Spleen (tissue), 11 donors: ENCODE measurements around the gene SDC3. TPM values are rescaled to one million over a fixed set of nuclear protein-coding genes. Genes with fewer than 3 reads are reported as not detected.
"Not testable (repeated sequence)": the region's sequence is repeated elsewhere in the genome, so short reads cannot be mapped to it uniquely, and the experiment has no call there.

Source experiments
- DNase-seq: peaks from one replicate; pipeline ENCODE4 v3.0.0-alpha.2; 2020
- H3K27ac ChIP-seq, 8 donors: fragments of 200-600 bp; sonication (generic) in 7 of 8; 1 replicate in 4 of 8; 2 replicates in 4 of 8; pipeline versions ENCODE4 v1.5.0 to v1.8.0; 2016 to 2021; ENCODE audit warnings: inconsistent platforms in 4 of 8, mild to moderate bottlenecking in 4 of 8, moderate library complexity in 1 of 8
- H3K27me3 ChIP-seq, 7 donors: fragments of 200-600 bp; sonication (generic) in 6 of 7; replicated peaks in 1 of 7; 1 replicate in 4 of 7; 2 replicates in 3 of 7; pipeline versions ENCODE4 v1.5.0 to v1.8.0; 2016 to 2021; ENCODE audit warnings: inconsistent platforms in 3 of 7, mild to moderate bottlenecking in 1 of 7
- H3K36me3 ChIP-seq, 6 donors: fragments of 200-600 bp; sonication (generic) in 5 of 6; 1 replicate in 4 of 6; 2 replicates in 2 of 6; pipeline versions ENCODE4 v1.5.0 to v1.8.0; 2016 to 2021; ENCODE audit warnings: inconsistent platforms in 2 of 6
- H3K4me1 ChIP-seq, 6 donors: fragments of 200-600 bp; sonication (generic) in 5 of 6; 1 replicate in 3 of 6; 2 replicates in 3 of 6; pipeline versions ENCODE4 v1.5.0 to v1.8.0; 2016 to 2021; ENCODE audit warnings: inconsistent platforms in 3 of 6
- H3K4me3 ChIP-seq, 8 donors: fragments of 200-600 bp; sonication (generic) in 7 of 8; 1 replicate in 4 of 8; 2 replicates in 4 of 8; pipeline versions ENCODE4 v1.5.0 to v1.8.0; 2016 to 2021; ENCODE audit warnings: inconsistent platforms in 4 of 8, mild to moderate bottlenecking in 4 of 8, moderate library complexity in 2 of 8
- H3K9me3 ChIP-seq, 8 donors: fragments of 200-600 bp; sonication (generic) in 7 of 8; 1 replicate in 4 of 8; 2 replicates in 4 of 8; pipeline versions ENCODE4 v1.5.0 to v1.8.0; 2016 to 2021; ENCODE audit warnings: inconsistent platforms in 4 of 8
- POLR2A ChIP-seq, 3 donors: fragments of 450-650 bp; IDR thresholded peaks; one replicate each; pipeline ENCODE4 v1.5.1; 2017; ENCODE audit warnings: antibody characterized with exemption in 3 of 3, mild to moderate bottlenecking in 1 of 3
- POLR2AphosphoS5 ChIP-seq, 3 donors: sonication (generic); formaldehyde crosslinking; IDR thresholded peaks; one replicate each; pipeline ENCODE4 v1.5.1; 2017; ENCODE audit warnings: antibody characterized with exemption in 3 of 3
- WGBS, 5 donors: extraction: QIAGEN DNeasy Blood & Tissue Kit in 3 of 5; methylation state at CpG; one replicate each; pipeline versions ENCODE4 v1.1.5 to v1.1.7; 2013 to 2018; 5-methylcytosine and 5-hydroxymethylcytosine counted together
- intact Hi-C: fragments of 100-400 bp; cut with DNase I; formaldehyde crosslinking; loops from one replicate; pipeline ENCODE4 v1.15.0; 2023; ENCODE audit warnings: low total_unique reads
- polyA plus RNA-seq, 3 donors: library from polyadenylated mRNA; stranded (reverse); fragments of 200-250 nt; gene quantifications; one replicate each; pipeline ENCODE4 v1.2.1, GENCODE V29; 2013
- total RNA-seq, 7 donors: library from RNA; depleted of rRNA in 3 of 7; stranded (reverse); fragments of >200 nt in 3 of 7; fragmentation: NEBNext Ultra II Directional in 4 of 7; extraction: Animal tissue kit (Norgen Biotek cat#: 25700) in 4 of 7; gene quantifications; one replicate each; pipeline versions ENCODE4 v1.1.0 to v1.2.1, GENCODE V29; 2016 to 2021
- TF ChIP-seq, protein P1 (sequence below), 11 experiments: fragments of 200-600 bp in 7 of 11; fragments of 450-650 bp in 4 of 11; sonication (generic) in 4 of 11; IDR thresholded peaks in 8 of 11; conservative IDR thresholded peaks in 3 of 11; 1 replicate in 7 of 11; 2 replicates in 4 of 11; pipeline versions ENCODE4 v1.4.0 to v1.8.0; 2016 to 2021; ENCODE audit warnings: antibody characterized with exemption in 11 of 11, inconsistent platforms in 4 of 11, mild to moderate bottlenecking in 1 of 11
- donor health status: healthy with polysubstance abuse.
- donor health status: DM: no; HTN: no; CAD: no; lungs with moderate emphysema.
- donor health status: DM: no; HTN: no; CAD: no.
- donor health status: Bipolar disorder and iron deficiency.
- donor health status: healthy.
- donor health status: DM: no; HTN: no; CAD: no.
- donor health status: DM: yes; HTN: yes; CAD: no.

Gene SDC3
- total and polyA plus RNA-seq, 10 donors: 8.0 to 347 (median 159) TPM

DNA sequence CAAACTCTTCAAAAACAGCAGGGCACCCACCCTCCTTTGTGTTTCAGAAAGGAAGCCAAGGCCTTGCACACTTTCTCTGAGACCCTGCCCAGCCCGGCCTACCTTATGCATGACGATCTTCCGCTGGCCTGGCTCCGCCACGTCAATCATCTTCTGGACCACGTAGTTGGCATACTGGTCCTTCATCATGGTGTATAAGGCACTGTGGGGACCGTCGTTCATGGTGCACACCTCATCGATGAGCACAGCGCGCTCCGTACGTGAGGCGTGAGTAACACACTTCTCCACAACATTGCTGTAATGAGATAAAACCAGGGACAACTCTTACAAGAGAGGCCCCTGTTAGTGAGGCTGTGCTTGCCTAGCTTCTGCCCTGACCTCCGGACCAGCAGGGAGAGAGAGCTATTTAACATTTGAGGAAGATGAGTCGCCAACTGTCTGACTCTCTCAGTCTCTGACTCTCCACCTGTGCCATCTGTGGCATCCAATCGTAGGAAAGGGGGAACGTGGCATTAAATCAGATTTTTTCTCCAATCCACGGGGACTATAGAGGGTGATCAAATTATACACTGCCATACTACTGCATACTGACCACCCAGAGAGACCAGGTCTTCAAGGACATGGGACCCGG lies 28.1 kb upstream of the SDC3 start:
- Histone ChIP-seq H3K36me3 (peaks cover 4 to 98% (median 84%) of the 10 kb centered on the region in 6 donors), H3K4me3 (no peak overlapping the region), H3K27me3 (no peaks in the 10 kb centered on the region), H3K9me3 (no peaks in the 10 kb centered on the region), H3K27ac (no peak overlapping the region), H3K4me1 (peaks cover 0 to 6% (median 0%) of the 10 kb centered on the region in 6 donors)
- TF ChIP-seq POLR2A (IDR thresholded peaks at IDR 0.05): no peak
- peak in 2 of 3 donors; percentile 42 to 46 for TF ChIP-seq POLR2AphosphoS5 (IDR thresholded peaks at IDR 0.05)
- DNase-seq: no peak
- intact Hi-C loops: no loop called here
- 93 to 98% (median 94%) methylated on average over 20 of the region's 20 CpGs for WGBS, 5 donors

DNA sequence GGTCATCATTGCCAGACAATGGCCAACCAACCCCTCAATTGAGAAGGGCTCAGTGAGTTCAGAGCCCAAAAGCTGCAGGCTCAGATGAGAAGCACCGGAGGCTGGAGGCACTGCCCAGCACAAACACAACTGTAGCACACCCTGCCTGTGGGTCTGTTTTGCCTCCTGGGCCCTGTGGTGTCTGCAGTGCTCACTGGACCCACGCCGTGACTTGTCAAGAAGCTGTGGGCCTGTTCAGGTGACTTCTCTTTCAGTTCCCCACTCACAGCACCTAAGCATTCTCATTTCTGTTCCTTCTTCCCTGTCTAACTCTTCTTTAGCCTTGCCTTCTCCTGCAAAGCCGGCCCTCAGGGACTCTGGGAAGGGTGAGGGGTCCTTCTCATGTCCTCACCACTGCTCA lies 27.2 kb upstream of the SDC3 start:
- H3K27me3 ChIP-seq, H3K4me1 ChIP-seq, H3K27ac ChIP-seq, H3K4me3 ChIP-seq, DNase-seq, intact Hi-C loops, H3K9me3 ChIP-seq: not testable (repeated sequence)
- WGBS, 5 donors: no CpG with 5 or more reads among the region's 4 CpGs
- peaks cover 4 to 98% (median 78%) of the 10 kb centered on the region in 6 donors for H3K36me3 ChIP-seq

DNA sequence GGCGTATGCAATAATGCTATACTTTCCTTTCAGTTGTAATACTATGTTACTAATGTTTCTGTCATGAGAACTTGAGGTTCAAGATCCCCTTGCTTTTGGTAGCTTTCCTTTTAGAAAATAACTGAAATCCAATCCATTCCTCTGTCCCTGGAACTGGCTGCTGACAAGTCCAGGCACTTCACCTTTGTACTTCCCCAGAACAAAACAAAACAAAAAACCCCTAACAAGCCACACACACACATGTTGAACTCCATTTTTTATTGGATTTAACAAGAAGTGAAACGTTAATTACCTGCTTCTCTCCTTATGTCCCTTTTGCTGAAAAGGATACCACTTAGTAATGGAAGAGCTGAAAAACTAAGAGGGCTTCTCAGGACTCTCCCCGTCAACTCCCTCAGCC lies 26.1 kb upstream of the SDC3 start:
- 90 to 94% (median 92%) methylated on average over 3 of the region's 3 CpGs for WGBS, 5 donors
- intact Hi-C loops: no loop called here
- H3K36me3 ChIP-seq: peaks cover 4 to 91% (median 70%) of the 10 kb centered on the region in 6 donors
- H3K9me3 ChIP-seq: no peaks in the 10 kb centered on the region
- H3K27ac ChIP-seq: no peak overlapping the region
- no peak for DNase-seq
- no peak overlapping the region for H3K4me3 ChIP-seq
- no peak for TF ChIP-seq POLR2A (IDR thresholded peaks at IDR 0.05)
- TF ChIP-seq, protein P1, sequence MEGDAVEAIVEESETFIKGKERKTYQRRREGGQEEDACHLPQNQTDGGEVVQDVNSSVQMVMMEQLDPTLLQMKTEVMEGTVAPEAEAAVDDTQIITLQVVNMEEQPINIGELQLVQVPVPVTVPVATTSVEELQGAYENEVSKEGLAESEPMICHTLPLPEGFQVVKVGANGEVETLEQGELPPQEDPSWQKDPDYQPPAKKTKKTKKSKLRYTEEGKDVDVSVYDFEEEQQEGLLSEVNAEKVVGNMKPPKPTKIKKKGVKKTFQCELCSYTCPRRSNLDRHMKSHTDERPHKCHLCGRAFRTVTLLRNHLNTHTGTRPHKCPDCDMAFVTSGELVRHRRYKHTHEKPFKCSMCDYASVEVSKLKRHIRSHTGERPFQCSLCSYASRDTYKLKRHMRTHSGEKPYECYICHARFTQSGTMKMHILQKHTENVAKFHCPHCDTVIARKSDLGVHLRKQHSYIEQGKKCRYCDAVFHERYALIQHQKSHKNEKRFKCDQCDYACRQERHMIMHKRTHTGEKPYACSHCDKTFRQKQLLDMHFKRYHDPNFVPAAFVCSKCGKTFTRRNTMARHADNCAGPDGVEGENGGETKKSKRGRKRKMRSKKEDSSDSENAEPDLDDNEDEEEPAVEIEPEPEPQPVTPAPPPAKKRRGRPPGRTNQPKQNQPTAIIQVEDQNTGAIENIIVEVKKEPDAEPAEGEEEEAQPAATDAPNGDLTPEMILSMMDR (IDR thresholded peaks at IDR 0.05 in 8 of 11, conservative IDR thresholded peaks at IDR 0.05 in 3 of 11): no peak
- TF ChIP-seq POLR2AphosphoS5 (IDR thresholded peaks at IDR 0.05): no peak
- no peaks in the 10 kb centered on the region for H3K27me3 ChIP-seq
- H3K4me1 ChIP-seq: peaks cover 0 to 9% (median under 1%) of the 10 kb centered on the region in 6 donors

DNA sequence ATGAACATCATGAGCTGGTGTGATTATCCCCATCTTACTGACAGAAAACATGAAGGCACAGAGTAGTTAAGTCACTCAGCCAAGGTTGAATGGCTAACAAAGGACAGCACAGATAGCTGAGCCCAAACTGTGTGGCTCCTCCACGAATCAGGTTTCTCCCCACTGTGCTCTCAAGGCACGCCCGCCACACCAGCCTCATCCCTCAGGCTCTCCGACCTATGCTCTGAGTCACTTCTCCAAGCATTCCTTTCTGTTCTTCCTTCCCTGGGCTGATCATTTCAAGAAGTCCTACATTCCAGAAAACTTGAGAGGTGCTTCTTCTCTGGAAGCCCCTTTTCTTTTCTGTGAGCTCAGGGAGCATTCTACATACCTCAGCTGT lies 25.3 kb upstream of the SDC3 start:
- intact Hi-C loops: no loop called here
- H3K27ac ChIP-seq: no peak overlapping the region

DNA sequence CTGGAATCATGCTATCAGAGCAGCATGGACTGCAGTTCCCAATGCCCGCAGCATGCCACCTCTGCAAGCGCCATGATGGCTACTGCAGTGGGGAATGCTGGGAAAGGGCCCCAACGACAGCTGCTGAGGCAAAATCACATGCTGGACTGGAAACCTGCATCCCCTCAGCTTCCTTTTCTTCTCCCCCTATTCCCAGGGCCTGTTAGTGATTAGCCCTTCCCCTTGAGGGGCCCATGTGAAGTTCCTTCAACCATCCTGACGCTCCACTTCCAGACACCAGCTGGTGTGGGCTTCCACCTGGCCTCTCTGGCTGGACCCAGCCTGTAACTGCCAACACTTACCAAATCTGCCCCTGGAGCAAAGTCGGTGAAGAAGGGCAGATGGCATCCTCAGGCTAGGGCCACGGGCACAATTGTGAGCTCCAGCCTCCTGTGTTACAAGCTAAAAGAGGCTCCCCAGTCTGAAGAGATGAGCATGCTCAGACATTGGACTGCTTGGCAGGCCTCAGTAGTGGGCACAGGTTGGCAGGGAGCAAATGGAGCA lies 22.1 kb upstream of the SDC3 start:
- peak overlapping the region in 1 of 8 donors; percentile 31 for H3K27ac ChIP-seq
- intact Hi-C loops: no loop called here
- 72 to 76% (median 75%) methylated on average over 6 of the region's 6 CpGs for WGBS, 5 donors
- H3K4me1 ChIP-seq: peaks cover 0 to 22% (median 11%) of the 10 kb centered on the region in 6 donors
- no peak for DNase-seq
- H3K9me3 ChIP-seq: no peaks in the 10 kb centered on the region
- H3K36me3 ChIP-seq: peaks cover 0 to 54% (median 38%) of the 10 kb centered on the region in 6 donors
- no peaks in the 10 kb centered on the region for H3K27me3 ChIP-seq
- TF ChIP-seq, protein P1 (IDR thresholded peaks at IDR 0.05 in 8 of 11, conservative IDR thresholded peaks at IDR 0.05 in 3 of 11): no peak
- TF ChIP-seq POLR2A (IDR thresholded peaks at IDR 0.05): no peak
- peak in 2 of 3 donors; percentile 16 to 38 for TF ChIP-seq POLR2AphosphoS5 (IDR thresholded peaks at IDR 0.05)
- no peak overlapping the region for H3K4me3 ChIP-seq

More for the DNA sequence above, 25.3 kb upstream of the SDC3 start:
- WGBS, 5 donors: 90 to 95% (median 94%) methylated on average over 4 of the region's 4 CpGs
- DNase-seq: no peak
- H3K9me3 ChIP-seq: no peaks in the 10 kb centered on the region
- TF ChIP-seq POLR2AphosphoS5 (IDR thresholded peaks at IDR 0.05) (no peak), POLR2A (IDR thresholded peaks at IDR 0.05) (no peak)
- TF ChIP-seq, protein P1 (IDR thresholded peaks at IDR 0.05 in 8 of 11, conservative IDR thresholded peaks at IDR 0.05 in 3 of 11): no peak
- no peaks in the 10 kb centered on the region for H3K27me3 ChIP-seq
- H3K4me1 ChIP-seq: peaks cover 0 to 17% (median 8%) of the 10 kb centered on the region in 6 donors
- no peak overlapping the region for H3K4me3 ChIP-seq
- peaks cover 4 to 83% (median 63%) of the 10 kb centered on the region in 6 donors for H3K36me3 ChIP-seq
